GM12801 (cell line): ENCODE data around the gene COA1.

Source experiments
- TF ChIP-seq, protein P1 (sequence below): IDR thresholded peaks from one replicate; pipeline ENCODE4 v1.5.1; 2011; ENCODE audit warnings: control low read depth; ENCODE audit not compliant: insufficient read length; ENCODE audit errors: extremely low read depth

The COA1 gene

GRCh38 chr7:43679210-43680068 lies 49.9 kb downstream of the COA1 start:
- TF ChIP-seq, protein P1, sequence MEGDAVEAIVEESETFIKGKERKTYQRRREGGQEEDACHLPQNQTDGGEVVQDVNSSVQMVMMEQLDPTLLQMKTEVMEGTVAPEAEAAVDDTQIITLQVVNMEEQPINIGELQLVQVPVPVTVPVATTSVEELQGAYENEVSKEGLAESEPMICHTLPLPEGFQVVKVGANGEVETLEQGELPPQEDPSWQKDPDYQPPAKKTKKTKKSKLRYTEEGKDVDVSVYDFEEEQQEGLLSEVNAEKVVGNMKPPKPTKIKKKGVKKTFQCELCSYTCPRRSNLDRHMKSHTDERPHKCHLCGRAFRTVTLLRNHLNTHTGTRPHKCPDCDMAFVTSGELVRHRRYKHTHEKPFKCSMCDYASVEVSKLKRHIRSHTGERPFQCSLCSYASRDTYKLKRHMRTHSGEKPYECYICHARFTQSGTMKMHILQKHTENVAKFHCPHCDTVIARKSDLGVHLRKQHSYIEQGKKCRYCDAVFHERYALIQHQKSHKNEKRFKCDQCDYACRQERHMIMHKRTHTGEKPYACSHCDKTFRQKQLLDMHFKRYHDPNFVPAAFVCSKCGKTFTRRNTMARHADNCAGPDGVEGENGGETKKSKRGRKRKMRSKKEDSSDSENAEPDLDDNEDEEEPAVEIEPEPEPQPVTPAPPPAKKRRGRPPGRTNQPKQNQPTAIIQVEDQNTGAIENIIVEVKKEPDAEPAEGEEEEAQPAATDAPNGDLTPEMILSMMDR, result no peak

- TF ChIP-seq, protein P1, result no peak
Observed at GRCh38 chr7:43678315-43678714, 51.0 kb downstream of the COA1 start.

GRCh38 chr7:43677864-43678263 lies 51.5 kb downstream of the COA1 start:
- TF ChIP-seq, protein P1, result no peak

DNA sequence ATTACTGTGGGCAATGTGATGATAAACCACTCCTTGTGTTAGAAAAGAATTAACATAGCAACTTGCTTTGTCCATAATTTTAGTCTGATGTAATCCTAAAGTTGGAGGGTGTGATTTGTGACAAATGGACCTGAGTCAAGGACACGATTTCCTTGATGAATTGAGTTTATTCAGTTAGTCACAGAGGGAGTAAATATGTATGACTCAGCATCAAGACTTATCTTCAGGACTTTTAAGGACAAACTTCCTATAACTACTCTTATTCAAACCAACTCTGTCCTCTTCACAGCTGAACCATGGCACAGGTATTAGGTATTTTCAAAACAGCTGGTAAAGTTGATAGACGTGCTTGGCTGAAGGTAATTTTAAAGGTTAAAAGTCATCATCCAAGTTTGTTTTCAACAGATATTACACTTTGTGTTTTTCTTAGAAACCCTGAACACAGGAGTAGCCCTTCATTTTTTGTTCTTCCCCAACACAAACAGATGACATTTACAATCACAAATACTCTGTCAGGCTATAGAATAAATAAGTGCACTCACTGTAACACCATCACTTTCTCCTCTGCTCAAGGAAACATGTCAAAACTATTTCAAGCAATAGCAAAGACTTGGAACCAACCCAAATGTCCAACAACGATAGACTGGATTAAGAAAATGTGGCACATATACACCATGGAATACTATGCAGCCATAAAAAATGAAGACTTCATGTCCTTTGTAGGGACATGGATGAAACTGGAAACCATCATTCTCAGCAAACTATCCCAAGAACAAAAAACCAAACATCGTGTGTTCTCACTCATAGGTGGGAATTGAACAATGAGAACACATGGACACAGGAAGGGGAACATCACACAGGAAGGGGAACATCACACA lies 54.5 kb downstream of the COA1 start:
- TF ChIP-seq, protein P1, result no peak

DNA sequence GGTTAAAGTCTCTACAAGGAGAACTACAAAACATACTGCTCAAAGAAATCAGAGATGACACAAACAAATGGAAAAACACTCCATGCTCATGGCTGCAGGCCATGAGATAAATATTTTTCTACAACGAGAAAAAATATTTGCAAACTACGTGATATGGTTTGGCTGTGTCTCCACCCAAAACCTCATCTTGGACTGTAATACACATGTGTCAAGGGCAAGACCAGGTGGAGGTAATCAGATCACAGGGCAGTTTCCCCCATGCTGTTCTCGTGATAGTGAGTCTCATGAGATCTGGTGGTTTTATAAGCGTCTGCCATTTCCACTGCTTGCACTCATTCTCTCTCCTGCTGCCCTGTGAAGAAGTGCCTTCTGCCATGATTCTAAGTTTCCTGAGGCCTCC lies 57.8 kb downstream of the COA1 start:
- TF ChIP-seq, protein P1, result no peak

- TF ChIP-seq, protein P1, result no peak
Observed at GRCh38 chr7:43669286-43670081, 59.8 kb downstream of the COA1 start.

GRCh38 chr7:43668035-43668434 lies 61.3 kb downstream of the COA1 start:
- TF ChIP-seq, protein P1, result no peak
